Choroid plexus epithelial cell (primary cell): ENCODE results near the gene GPRASP3.

ENCODE experiments used
- DNase-seq: peaks from one replicate; pipeline ENCODE4 v3.0.0-alpha.2; 2010; ENCODE audit warnings: low read depth
- H3K4me3 ChIP-seq: 2 replicates; pipeline ENCODE4 v1.5.1; 2011; ENCODE audit warnings: low read depth, mild to moderate bottlenecking, control low read depth, low read length, moderate library complexity
- TF ChIP-seq, protein P1 (sequence below): conservative IDR thresholded peaks from 2 replicates; pipeline ENCODE4 v1.5.1; 2011; ENCODE audit warnings: low read depth, mild to moderate bottlenecking, control low read depth, inconsistent platforms, low read length, moderate library complexity

GPRASP3 gene

DNA sequence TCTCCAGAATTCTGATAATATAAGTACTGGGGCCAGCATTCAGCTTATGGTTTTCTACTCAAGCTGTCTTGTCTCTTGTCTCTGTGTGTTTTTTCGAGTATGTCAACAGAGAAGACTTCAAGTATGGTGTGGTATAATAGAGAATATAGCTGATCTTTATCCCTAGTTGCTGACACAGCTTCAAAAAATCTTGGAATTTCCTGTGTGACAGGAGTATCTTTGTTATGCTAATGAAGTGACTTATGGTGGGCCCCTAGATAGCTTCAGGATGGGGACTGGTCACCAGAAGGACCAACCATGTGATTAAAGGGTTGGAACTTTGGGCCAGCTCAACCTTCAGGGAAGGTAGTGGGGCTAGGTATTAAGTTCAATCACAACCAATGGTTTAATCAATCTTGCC lies 2.9 kb downstream of the GPRASP3 start:
- H3K4me3 ChIP-seq, result no peak overlapping the region
- TF ChIP-seq, protein P1, sequence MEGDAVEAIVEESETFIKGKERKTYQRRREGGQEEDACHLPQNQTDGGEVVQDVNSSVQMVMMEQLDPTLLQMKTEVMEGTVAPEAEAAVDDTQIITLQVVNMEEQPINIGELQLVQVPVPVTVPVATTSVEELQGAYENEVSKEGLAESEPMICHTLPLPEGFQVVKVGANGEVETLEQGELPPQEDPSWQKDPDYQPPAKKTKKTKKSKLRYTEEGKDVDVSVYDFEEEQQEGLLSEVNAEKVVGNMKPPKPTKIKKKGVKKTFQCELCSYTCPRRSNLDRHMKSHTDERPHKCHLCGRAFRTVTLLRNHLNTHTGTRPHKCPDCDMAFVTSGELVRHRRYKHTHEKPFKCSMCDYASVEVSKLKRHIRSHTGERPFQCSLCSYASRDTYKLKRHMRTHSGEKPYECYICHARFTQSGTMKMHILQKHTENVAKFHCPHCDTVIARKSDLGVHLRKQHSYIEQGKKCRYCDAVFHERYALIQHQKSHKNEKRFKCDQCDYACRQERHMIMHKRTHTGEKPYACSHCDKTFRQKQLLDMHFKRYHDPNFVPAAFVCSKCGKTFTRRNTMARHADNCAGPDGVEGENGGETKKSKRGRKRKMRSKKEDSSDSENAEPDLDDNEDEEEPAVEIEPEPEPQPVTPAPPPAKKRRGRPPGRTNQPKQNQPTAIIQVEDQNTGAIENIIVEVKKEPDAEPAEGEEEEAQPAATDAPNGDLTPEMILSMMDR, result no peak
- no peak for DNase-seq

DNA sequence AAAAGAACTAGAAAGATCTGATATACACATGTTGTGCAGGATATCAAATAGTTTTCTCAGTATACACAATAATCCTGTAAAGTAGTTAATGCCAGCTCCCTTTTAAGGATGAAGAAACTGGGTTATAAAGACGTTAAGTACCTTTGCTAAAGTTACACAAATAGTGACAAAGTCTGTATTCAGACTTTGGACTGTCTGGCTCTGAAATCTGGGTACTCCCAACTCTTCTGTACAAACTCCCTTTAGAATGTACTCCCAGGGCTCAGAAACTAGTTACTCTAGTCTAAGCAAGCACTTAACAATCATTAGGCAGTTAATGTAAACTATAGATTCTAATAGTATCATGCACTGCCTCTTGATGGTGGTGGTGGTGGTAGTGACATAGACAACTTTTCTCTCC lies 7.2 kb downstream of the GPRASP3 start:
- TF ChIP-seq, protein P1, result no peak

DNA sequence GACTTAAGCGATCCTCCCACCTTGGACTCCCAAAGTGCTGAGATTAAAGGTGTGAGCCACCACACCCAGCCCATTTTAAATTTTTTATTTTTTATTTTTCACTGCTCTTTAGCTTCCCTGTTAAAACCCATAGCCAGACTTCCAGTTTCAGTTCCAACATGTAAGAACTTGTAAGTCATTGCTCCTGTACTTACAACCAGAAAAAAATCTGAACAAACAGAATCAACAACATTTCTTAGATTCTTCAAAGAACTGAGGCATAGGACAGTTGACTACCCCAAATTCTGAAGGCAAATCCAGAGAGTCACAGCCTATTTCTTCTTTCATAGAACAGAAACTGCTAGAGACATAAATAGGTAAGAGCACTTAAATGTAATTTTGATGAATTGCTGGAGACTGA lies 8.1 kb downstream of the GPRASP3 start:
- DNase-seq, result no peak
- no peak overlapping the region for H3K4me3 ChIP-seq
- TF ChIP-seq, protein P1, result no peak

More for the DNA sequence above, 7.2 kb downstream of the GPRASP3 start:
- no peak for DNase-seq
- H3K4me3 ChIP-seq, result no peak overlapping the region

DNA sequence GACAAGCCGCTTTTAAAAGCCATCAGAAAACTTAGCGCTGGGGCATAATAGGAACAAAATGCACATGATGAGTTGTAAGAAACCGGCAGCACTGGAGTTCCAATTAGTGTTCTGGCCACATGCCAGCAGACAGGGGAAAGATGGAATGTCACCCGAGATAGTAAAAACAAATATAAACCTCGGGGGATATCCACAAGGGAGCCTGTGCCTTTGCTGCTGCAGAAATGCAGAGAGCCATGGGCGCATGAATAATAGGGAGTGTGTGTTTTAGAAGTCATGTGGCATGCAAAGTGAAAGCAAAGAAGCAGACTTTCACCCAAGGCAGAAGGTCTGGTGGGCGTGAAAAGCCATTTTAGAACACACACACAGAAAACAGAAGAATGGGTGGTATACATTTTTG lies 19.1 kb downstream of the GPRASP3 start:
- no peak overlapping the region for H3K4me3 ChIP-seq
- TF ChIP-seq, protein P1, result no peak
- peak; percentile 57 for DNase-seq

DNA sequence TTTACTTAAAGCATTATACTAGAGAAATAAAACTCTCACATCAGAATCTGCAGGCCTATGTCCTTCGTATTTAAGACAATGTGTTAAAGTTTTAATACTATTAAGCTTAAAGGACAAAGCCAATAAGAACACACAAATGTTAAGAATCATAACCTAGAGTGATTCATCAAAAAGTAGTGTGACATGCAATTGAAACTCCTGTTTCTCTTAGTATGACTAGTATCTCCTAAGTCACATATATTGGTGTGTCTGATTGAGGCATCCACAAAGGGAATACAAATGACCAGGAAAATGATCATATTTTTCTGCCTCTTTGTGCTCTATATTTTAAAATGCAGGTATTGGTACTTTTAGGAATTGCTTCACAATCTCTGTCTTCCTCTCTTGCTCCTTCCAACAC lies 23.8 kb downstream of the GPRASP3 start:
- DNase-seq, result no peak
- TF ChIP-seq, protein P1, result no peak
- H3K4me3 ChIP-seq, result no peak overlapping the region

DNA sequence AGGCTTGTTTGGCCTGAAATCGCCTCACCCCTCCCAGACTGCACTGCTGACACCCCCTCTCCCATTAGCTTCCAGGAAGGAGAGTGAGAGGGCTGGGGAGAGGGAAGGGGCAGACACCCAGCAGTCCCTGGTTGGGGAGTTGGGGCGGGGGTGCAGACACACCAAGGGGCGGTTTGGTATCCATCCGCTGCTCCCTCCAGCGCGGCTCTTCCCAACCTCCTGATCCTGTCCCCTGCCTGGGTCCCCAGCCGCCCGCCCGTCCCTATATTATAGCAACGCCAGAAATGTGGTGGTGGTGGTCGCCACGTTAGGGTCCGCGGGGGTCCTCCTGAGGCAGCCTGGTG lies 24.9 kb downstream of the GPRASP3 start:
- TF ChIP-seq, protein P1, result no peak
- no peak for DNase-seq
- H3K4me3 ChIP-seq, result peak overlapping the region; percentile 64

DNA sequence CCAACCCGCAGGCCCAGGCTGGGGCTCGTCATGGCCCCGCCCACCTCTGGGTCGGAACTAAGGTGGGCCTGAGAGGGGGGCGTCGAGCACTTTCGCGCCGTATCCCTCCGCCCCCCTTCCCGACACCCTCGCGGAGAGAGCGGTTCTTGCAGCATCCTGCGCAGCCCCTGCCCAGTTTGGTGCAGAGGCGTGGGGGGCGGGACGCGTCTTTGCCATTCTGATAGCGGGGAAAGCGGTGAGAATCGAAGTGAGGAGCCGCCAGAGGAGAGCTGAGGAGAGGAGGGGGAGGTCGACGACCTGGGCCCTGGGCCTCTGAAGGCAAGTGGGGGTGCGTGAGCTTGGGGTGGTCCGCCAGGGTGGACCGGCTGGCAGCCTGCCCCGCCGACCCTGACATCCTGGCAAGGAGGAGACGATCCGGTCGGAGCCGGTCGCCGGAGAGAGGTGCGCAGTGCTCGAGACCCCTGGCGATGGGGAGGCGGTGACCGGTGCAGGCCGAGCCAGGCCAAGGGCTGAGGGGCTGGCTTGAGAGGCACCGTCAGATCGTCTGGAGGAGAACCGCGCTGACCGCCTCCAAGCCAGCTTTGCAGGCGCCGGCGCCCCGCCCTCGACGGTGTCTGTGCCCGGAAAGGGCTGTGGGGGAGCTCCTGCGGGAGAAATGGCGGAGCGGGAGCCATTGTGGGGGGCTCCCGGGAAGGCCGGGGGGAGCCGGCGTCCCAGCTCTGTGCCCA lies 25.5 kb downstream of the GPRASP3 start:
- peak overlapping the region; percentile 64 for H3K4me3 ChIP-seq
- TF ChIP-seq, protein P1, result no peak
- DNase-seq, result peak; percentile 22
